Psoas muscle (tissue), 8 donors: ENCODE data around the gene NPPA. TPM values are rescaled to one million over a fixed set of nuclear protein-coding genes. Genes with fewer than 3 reads are reported as not detected.

Experiments
- ATAC-seq, 4 donors: fragments of 200-7000 bp; cut with Tn5 transposase; one replicate each; pipeline ENCODE4 v1.9.1; 2020; ENCODE audit warnings: moderate library complexity in 3 of 4, mild to moderate bottlenecking in 2 of 4
- DNase-seq, 2 donors: peaks; one replicate each; pipeline ENCODE4 v3.0.0-alpha.2; 2020
- H3K27ac ChIP-seq: fragments of 200-600 bp; one replicate; pipeline ENCODE4 v1.8.0; 2022
- H3K27me3 ChIP-seq, 3 donors: fragments of 200-600 bp in 1 of 3; one replicate each; pipeline versions ENCODE4 v1.6.1 to v1.8.0; 2013 to 2022; ENCODE audit warnings: low read length in 2 of 3, mild to moderate bottlenecking in 2 of 3, moderate library complexity in 1 of 3; ENCODE audit not compliant: insufficient read depth in 3 of 3
- H3K36me3 ChIP-seq, 2 donors: fragments of 200-600 bp in 1 of 2; one replicate each; pipeline versions ENCODE4 v1.6.1 to v1.8.0; 2013 to 2022; ENCODE audit warnings: low read depth in 1 of 2, mild to moderate bottlenecking in 1 of 2, moderate library complexity in 1 of 2; ENCODE audit not compliant: insufficient read depth in 1 of 2
- H3K4me1 ChIP-seq: fragments of 200-600 bp; one replicate; pipeline ENCODE4 v1.8.0; 2022
- H3K4me3 ChIP-seq: fragments of 200-600 bp; one replicate; pipeline ENCODE4 v1.8.0; 2022; ENCODE audit warnings: mild to moderate bottlenecking
- H3K9me3 ChIP-seq: fragments of 200-600 bp; one replicate; pipeline ENCODE4 v1.8.0; 2022
- CTCF ChIP-seq: fragments of 200-600 bp; IDR thresholded peaks from one replicate; pipeline ENCODE4 v1.8.0; 2022; ENCODE audit warnings: antibody characterized with exemption
- WGBS, 3 donors: extraction: QIAGEN DNeasy Blood & Tissue Kit; methylation state at CpG; one replicate each; pipeline versions ENCODE4 v1.1.6 to v1.1.7; 2013; 5-methylcytosine and 5-hydroxymethylcytosine counted together
- intact Hi-C, 2 donors: fragments of 100-400 bp; cut with DNase I; formaldehyde crosslinking; loops; one replicate each; pipeline versions ENCODE4 v1.11.0 to v1.14.2; 2022
- polyA plus RNA-seq, 3 donors: library from polyadenylated mRNA; stranded (reverse); fragments of 200-250 nt; gene quantifications; one replicate each; pipeline ENCODE4 v1.2.3, GENCODE V29; 2013
- total RNA-seq, 4 donors: library from RNA; stranded (reverse); fragmentation: NEBNext Ultra II Directional in 2 of 4; extraction: Animal tissue kit (Norgen Biotek cat#: 25700) in 2 of 4; gene quantifications; one replicate each; pipeline versions ENCODE4 v1.2.1 to v1.2.4, GENCODE V29; 2021 to 2023
- donor health status: healthy with polysubstance abuse.
- donor health status: DM: no; HTN: no; CAD: no; lungs with moderate emphysema.
- donor health status: Bipolar disorder and iron deficiency.
- donor health status: healthy.
- donor health status: DM: yes; HTN: yes; CAD: no.
- donor health status: DM: no; HTN: no; CAD: no.
- donor health status: DM: no; HTN: no; CAD: no.
- donor health status: DM: yes; HTN: yes; CAD: no.

NPPA gene
- total and polyA plus RNA-seq, 7 donors = 0.08 to 3.6 (median 0.54) TPM

- Histone ChIP-seq H3K36me3 (peaks cover 2 to 56% of the 10 kb centered on the region in 2 donors), H3K4me3 (peak overlapping the region; percentile 93)
- intact Hi-C loops = loop anchor here in 1 of 2 donors (10.0 kb wide), 1 partner anchor 534 kb away; no protein-coding TSS in a partner anchor
These were observed 46.7 kb downstream of the NPPA start for GRCh38 chr1:11800756-11801433.

GRCh38 chr1:11800391-11800755 lies 47.2 kb downstream of the NPPA start:
- peak overlapping the region; percentile 99 for H3K27ac ChIP-seq
- ATAC-seq = no peak
- intact Hi-C loops = loop anchor here in 1 of 2 donors (10.0 kb wide), 1 partner anchor 534 kb away; no protein-coding TSS in a partner anchor

More at GRCh38 chr1:11800756-11801433, 46.7 kb downstream of the NPPA start:
- ATAC-seq = no peak
- DNase-seq = no peak
- 83 to 85% (median 85%) methylated on average over 21 of the region's 21 CpGs for WGBS, 3 donors
- Histone ChIP-seq H3K4me1 (peaks cover 33% of the 10 kb centered on the region), H3K27ac (peak overlapping the region; percentile 99), H3K27me3 (no peaks in the 10 kb centered on the region), H3K9me3 (no peaks in the 10 kb centered on the region)
- TF ChIP-seq CTCF = no peak

GRCh38 chr1:11799896-11800295 lies 47.7 kb downstream of the NPPA start:
- H3K4me1 ChIP-seq = peaks cover 36% of the 10 kb centered on the region
- DNase-seq (no peak), ATAC-seq (no peak)
- peaks cover 5 to 66% of the 10 kb centered on the region in 2 donors for H3K36me3 ChIP-seq
- H3K27me3 ChIP-seq = no peaks in the 10 kb centered on the region
- H3K9me3 ChIP-seq = no peaks in the 10 kb centered on the region
- H3K27ac ChIP-seq = no peak overlapping the region
- intact Hi-C loops = loop anchor here in 1 of 2 donors (10.0 kb wide), 1 partner anchor 535 kb away; no protein-coding TSS in a partner anchor
- WGBS, 3 donors = 94 to 96% (median 96%) methylated on average over 8 to 9 of the region's 9 CpGs
- H3K4me3 ChIP-seq = no peak overlapping the region
- no peak for TF ChIP-seq CTCF

More at GRCh38 chr1:11800391-11800755, 47.2 kb downstream of the NPPA start:
- Histone ChIP-seq H3K27me3 (no peaks in the 10 kb centered on the region), H3K4me3 (no peak overlapping the region), H3K36me3 (peaks cover 4 to 62% of the 10 kb centered on the region in 2 donors), H3K4me1 (peaks cover 33% of the 10 kb centered on the region), H3K9me3 (no peaks in the 10 kb centered on the region)
- WGBS, 3 donors = 88 to 94% (median 91%) methylated on average over 8 of the region's 8 CpGs
- TF ChIP-seq CTCF = no peak
- DNase-seq = no peak

- no peak for DNase-seq
- no peaks in the 10 kb centered on the region for H3K27me3 ChIP-seq
- H3K9me3 ChIP-seq = no peaks in the 10 kb centered on the region
- intact Hi-C loops = no loop called here
- peaks cover 5 to 74% of the 10 kb centered on the region in 2 donors for H3K36me3 ChIP-seq
- WGBS, 3 donors = 94 to 99% (median 96%) methylated on average over 5 of the region's 5 CpGs
- ATAC-seq = no peak
- H3K4me1 ChIP-seq = peaks cover 28% of the 10 kb centered on the region
- peak overlapping the region; percentile 7 for H3K27ac ChIP-seq
- TF ChIP-seq CTCF = no peak
- no peak overlapping the region for H3K4me3 ChIP-seq
These were observed 48.5 kb downstream of the NPPA start for GRCh38 chr1:11799099-11799498.
